SK-N-SH (cell line): ENCODE measurements around the gene OR2Y1. TPM values are rescaled to one million over a fixed set of nuclear protein-coding genes. Genes with fewer than 3 reads are reported as not detected.

Experiments used
- CTCF ChIA-PET: fragments of 300-600, 350-600 bp; formaldehyde crosslinking; extraction: SDS; loops from one replicate; lab custom pipeline; 2021; lab: Yijun Ruan, JAX
- POLR2A ChIA-PET: fragments of 350-600 bp; sonication (Branson Sonifier 250); formaldehyde crosslinking; extraction: SDS; loops from one replicate; lab custom pipeline; 2020; ENCODE audit warnings: antibody characterized with exemption, inconsistent platforms; lab: Yijun Ruan, JAX
- DNase-seq: peaks from one replicate; pipeline ENCODE4 v3.0.0; 2012
- H2AFZ ChIP-seq: fragments of 200-600 bp; sonication (generic); 2 replicates; pipeline ENCODE4 v1.8.1; 2016; ENCODE audit warnings: antibody characterized with exemption, mild to moderate bottlenecking, low read depth
- H3F3A ChIP-seq: fragments of 200-600 bp; sonication (generic); replicated peaks from 2 replicates; pipeline ENCODE3; 2016; ENCODE audit warnings: antibody characterized with exemption, mild to moderate bottlenecking; ENCODE audit not compliant: insufficient read depth
- H3K27ac ChIP-seq, 2 experiments: fragments of 200-500 bp in 1 of 2; fragments of 200-600 bp in 1 of 2; sonication (Bioruptor generic) in 1 of 2; sonication (generic), shearing (Covaris generic) in 1 of 2; 2 replicates each; pipeline versions ENCODE4 v1.5.1 to v1.6.1; 2014 to 2016; ENCODE audit warnings: low read depth in 2 of 2, inconsistent platforms in 1 of 2, low read length in 1 of 2, mild to moderate bottlenecking in 1 of 2, mixed read lengths in 1 of 2
- H3K27me3 ChIP-seq: fragments of 200-600 bp; sonication (generic), shearing (Covaris generic); 2 replicates; pipeline ENCODE4 v1.6.1; 2016; ENCODE audit warnings: mixed run types; ENCODE audit not compliant: insufficient read depth
- H3K36me3 ChIP-seq, 2 experiments: fragments of 200-500 bp in 1 of 2; fragments of 200-600 bp in 1 of 2; sonication (Bioruptor generic) in 1 of 2; sonication (generic) in 1 of 2; replicated peaks in 1 of 2; 2 replicates each; pipeline versions ENCODE3 to v1.5.1; 2014 to 2016; ENCODE audit warnings: low read length in 1 of 2, mild to moderate bottlenecking in 1 of 2; ENCODE audit not compliant: insufficient read depth in 2 of 2, control insufficient read depth in 1 of 2
- H3K4me1 ChIP-seq, 2 experiments: fragments of 200-500 bp in 1 of 2; fragments of 200-600 bp in 1 of 2; sonication (Bioruptor generic) in 1 of 2; sonication (generic), shearing (Covaris generic) in 1 of 2; 2 replicates each; pipeline versions ENCODE4 v1.5.1 to v1.6.1; 2014 to 2016; ENCODE audit warnings: low read depth in 1 of 2, low read length in 1 of 2, mixed run types in 1 of 2; ENCODE audit not compliant: insufficient read depth in 2 of 2, control insufficient read depth in 1 of 2
- H3K4me2 ChIP-seq: fragments of 200-600 bp; sonication (generic), shearing (Covaris generic); 2 replicates; pipeline ENCODE4 v1.6.1; 2017; ENCODE audit warnings: mixed run types
- H3K4me3 ChIP-seq, 2 experiments: fragments of 200-500 bp in 1 of 2; fragments of 200-600 bp in 1 of 2; sonication (Bioruptor generic) in 1 of 2; sonication (generic), shearing (Covaris generic) in 1 of 2; 2 replicates each; pipeline versions ENCODE4 v1.5.1 to v1.8.1; 2014 to 2016; ENCODE audit warnings: low read depth in 2 of 2, inconsistent platforms in 1 of 2, low read length in 1 of 2, mild to moderate bottlenecking in 1 of 2, mixed read lengths in 1 of 2, moderate library complexity in 1 of 2
- H3K79me2 ChIP-seq: fragments of 200-600 bp; sonication (generic); 2 replicates; pipeline ENCODE4 v1.8.1; 2017; ENCODE audit warnings: mild to moderate bottlenecking; ENCODE audit not compliant: insufficient read depth
- H3K9ac ChIP-seq: fragments of 200-600 bp; sonication (generic); 2 replicates; pipeline ENCODE4 v1.6.1; 2017; ENCODE audit warnings: mixed run types
- H3K9me2 ChIP-seq: fragments of 200-600 bp; sonication (generic); 2 replicates; pipeline ENCODE4 v1.6.1; 2017; ENCODE audit warnings: mixed run types
- H3K9me3 ChIP-seq: fragments of 200-600 bp; sonication (generic); 2 replicates; pipeline ENCODE4 v1.6.1; 2017; ENCODE audit warnings: mixed run types, mild to moderate bottlenecking, moderate library complexity
- H4K20me1 ChIP-seq: fragments of 200-600 bp; sonication (generic); 2 replicates; pipeline ENCODE4 v1.6.1; 2017; ENCODE audit warnings: mild to moderate bottlenecking, mixed run types; ENCODE audit not compliant: insufficient read depth
- EP300 ChIP-seq, 2 experiments: IDR thresholded peaks; 2 replicates each; pipeline versions ENCODE4 v1.4.0 to v1.6.1; 2012; ENCODE audit warnings: borderline replicate concordance in 1 of 2, low read depth in 1 of 2, low read length in 1 of 2
- EZH2phosphoT487 ChIP-seq: fragments of 200-600 bp; sonication (generic); IDR thresholded peaks from 2 replicates; pipeline ENCODE4 v1.6.1; 2017; ENCODE audit warnings: low read depth, mixed run types, mild to moderate bottlenecking, antibody characterized with exemption, moderate library complexity, borderline replicate concordance
- FOXM1 ChIP-seq: IDR thresholded peaks from 2 replicates; pipeline ENCODE4 v1.4.0; 2012; ENCODE audit warnings: low read depth, mild to moderate bottlenecking
- MXI1 ChIP-seq: IDR thresholded peaks from 2 replicates; pipeline ENCODE4 v1.6.1; 2012; ENCODE audit warnings: mild to moderate bottlenecking, low read depth, low read length, improper control_type of control experiment
- NFIC ChIP-seq: IDR thresholded peaks from 2 replicates; pipeline ENCODE4 v1.4.0; 2012; ENCODE audit warnings: borderline replicate concordance
- RAD21 ChIP-seq: IDR thresholded peaks from 2 replicates; pipeline ENCODE4 v1.6.1; 2012; ENCODE audit warnings: mild to moderate bottlenecking, low read length
- SMC3 ChIP-seq: IDR thresholded peaks from 2 replicates; pipeline ENCODE4 v1.6.1; 2012; ENCODE audit warnings: low read depth, low read length, improper control_type of control experiment
- TCF12 ChIP-seq: IDR thresholded peaks from 2 replicates; pipeline ENCODE4 v1.4.0; 2012
- WGBS: methylation state at CpG from one replicate; pipeline ENCODE4 v1.1.6; 2017; ENCODE audit warnings: low lambda C conversion rate; 5-methylcytosine and 5-hydroxymethylcytosine counted together
- polyA plus RNA-seq, 3 experiments: library from polyadenylated mRNA; depleted of rRNA; stranded (reverse); fragments of >200 nt; gene quantifications; 2 replicates each; pipeline ENCODE4 v1.2.3, GENCODE V29; 2012
- TF ChIP-seq, protein P1 (sequence below): IDR thresholded peaks from 2 replicates; pipeline ENCODE4 v1.6.1; 2012; ENCODE audit warnings: mild to moderate bottlenecking, low read depth, low read length, moderate library complexity
- TF ChIP-seq, protein P2 (sequence below): IDR thresholded peaks from 2 replicates; pipeline ENCODE4 v1.4.0; 2012; ENCODE audit warnings: low read depth, borderline replicate concordance
- TF ChIP-seq, protein P3 (sequence below): IDR thresholded peaks from 2 replicates; pipeline ENCODE4; 2012

The OR2Y1 gene
- polyA plus RNA-seq, 1 of the 3 experiments (the other 2 are of a cell fraction) = not detected

DNA sequence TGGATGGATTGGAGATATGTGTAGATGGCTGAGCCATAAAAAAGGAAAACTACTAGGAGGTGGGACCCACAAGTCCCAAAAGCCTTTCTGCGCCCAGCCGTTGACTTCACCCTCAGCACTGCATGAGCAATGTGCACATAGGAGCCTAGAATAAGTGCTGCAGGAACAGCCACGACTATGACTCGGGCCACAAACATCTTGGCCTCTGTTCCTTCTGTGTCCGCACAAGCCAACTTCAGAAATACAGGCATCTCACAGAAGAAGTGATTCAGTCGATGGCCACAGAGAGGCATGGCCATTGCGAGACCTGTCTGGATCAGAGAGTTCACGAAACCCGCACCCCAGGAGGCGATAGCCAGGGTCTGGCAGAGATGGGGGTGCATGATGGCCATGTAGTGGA, 587 bp downstream of the OR2Y1 start:
- POLR2A ChIA-PET = no interaction called here
- CTCF ChIA-PET = no interaction called here
- no peak for DNase-seq

DNA sequence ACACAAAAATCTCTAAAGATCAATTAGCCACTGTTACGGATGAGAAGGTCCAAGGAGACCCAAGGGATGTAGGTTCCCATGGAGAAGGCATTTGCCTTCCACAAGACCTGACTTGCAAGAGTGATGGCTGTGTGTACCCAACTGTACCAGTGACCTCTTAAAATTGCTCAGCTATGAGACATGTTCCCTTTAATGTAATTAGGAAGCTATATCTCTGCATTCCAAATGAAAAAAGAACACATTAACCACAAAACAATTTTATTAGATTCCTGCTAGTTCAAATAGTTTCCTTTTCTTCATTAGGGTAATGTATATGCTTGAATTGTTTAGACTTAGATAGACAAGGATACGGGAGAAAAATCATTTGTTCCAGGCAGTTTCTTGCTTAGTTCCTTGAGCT, 3.3 kb downstream of the OR2Y1 start:
- CTCF ChIA-PET = no interaction called here
- no peak overlapping the region for H2AFZ ChIP-seq
- no peaks in the 10 kb centered on the region for H3K9me3 ChIP-seq
- 21% methylated on average over 2 of the region's 2 CpGs for WGBS
- POLR2A ChIA-PET = no interaction called here
- no peak overlapping the region for H3K4me2 ChIP-seq
- no peak overlapping the region for H3K4me3 ChIP-seq
- no peak overlapping the region for H3K27ac ChIP-seq
- H3K27me3 ChIP-seq = no peaks in the 10 kb centered on the region; the same call in 1 of the 2 replicates
- no peaks in the 10 kb centered on the region for H3K36me3 ChIP-seq
- DNase-seq = no peak
- TF ChIP-seq, protein P1, sequence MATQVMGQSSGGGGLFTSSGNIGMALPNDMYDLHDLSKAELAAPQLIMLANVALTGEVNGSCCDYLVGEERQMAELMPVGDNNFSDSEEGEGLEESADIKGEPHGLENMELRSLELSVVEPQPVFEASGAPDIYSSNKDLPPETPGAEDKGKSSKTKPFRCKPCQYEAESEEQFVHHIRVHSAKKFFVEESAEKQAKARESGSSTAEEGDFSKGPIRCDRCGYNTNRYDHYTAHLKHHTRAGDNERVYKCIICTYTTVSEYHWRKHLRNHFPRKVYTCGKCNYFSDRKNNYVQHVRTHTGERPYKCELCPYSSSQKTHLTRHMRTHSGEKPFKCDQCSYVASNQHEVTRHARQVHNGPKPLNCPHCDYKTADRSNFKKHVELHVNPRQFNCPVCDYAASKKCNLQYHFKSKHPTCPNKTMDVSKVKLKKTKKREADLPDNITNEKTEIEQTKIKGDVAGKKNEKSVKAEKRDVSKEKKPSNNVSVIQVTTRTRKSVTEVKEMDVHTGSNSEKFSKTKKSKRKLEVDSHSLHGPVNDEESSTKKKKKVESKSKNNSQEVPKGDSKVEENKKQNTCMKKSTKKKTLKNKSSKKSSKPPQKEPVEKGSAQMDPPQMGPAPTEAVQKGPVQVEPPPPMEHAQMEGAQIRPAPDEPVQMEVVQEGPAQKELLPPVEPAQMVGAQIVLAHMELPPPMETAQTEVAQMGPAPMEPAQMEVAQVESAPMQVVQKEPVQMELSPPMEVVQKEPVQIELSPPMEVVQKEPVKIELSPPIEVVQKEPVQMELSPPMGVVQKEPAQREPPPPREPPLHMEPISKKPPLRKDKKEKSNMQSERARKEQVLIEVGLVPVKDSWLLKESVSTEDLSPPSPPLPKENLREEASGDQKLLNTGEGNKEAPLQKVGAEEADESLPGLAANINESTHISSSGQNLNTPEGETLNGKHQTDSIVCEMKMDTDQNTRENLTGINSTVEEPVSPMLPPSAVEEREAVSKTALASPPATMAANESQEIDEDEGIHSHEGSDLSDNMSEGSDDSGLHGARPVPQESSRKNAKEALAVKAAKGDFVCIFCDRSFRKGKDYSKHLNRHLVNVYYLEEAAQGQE = no peak
- TF ChIP-seq EZH2phosphoT487 (no peak), MXI1 (no peak), FOXM1 (no peak), RAD21 (no peak), SMC3 (no peak), TCF12 (no peak), NFIC (no peak)
- TF ChIP-seq, protein P2, sequence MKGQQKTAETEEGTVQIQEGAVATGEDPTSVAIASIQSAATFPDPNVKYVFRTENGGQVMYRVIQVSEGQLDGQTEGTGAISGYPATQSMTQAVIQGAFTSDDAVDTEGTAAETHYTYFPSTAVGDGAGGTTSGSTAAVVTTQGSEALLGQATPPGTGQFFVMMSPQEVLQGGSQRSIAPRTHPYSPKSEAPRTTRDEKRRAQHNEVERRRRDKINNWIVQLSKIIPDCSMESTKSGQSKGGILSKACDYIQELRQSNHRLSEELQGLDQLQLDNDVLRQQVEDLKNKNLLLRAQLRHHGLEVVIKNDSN = no peak
- no peaks in the 10 kb centered on the region for H3K79me2 ChIP-seq
- H4K20me1 ChIP-seq = no peaks in the 10 kb centered on the region
- no peak overlapping the region for H3K9ac ChIP-seq
- no peaks in the 10 kb centered on the region for H3K4me1 ChIP-seq
- no peaks in the 10 kb centered on the region for H3K9me2 ChIP-seq
- no peaks in the 10 kb centered on the region for H3F3A ChIP-seq

More for the DNA sequence above, 587 bp downstream of the OR2Y1 start:
- H3K4me3 ChIP-seq = no peak overlapping the region
- H3K36me3 ChIP-seq = no peaks in the 10 kb centered on the region
- H4K20me1 ChIP-seq = no peaks in the 10 kb centered on the region
- H3F3A ChIP-seq = no peaks in the 10 kb centered on the region
- H2AFZ ChIP-seq = no peak overlapping the region
- H3K9ac ChIP-seq = no peak overlapping the region
- TF ChIP-seq, protein P3, sequence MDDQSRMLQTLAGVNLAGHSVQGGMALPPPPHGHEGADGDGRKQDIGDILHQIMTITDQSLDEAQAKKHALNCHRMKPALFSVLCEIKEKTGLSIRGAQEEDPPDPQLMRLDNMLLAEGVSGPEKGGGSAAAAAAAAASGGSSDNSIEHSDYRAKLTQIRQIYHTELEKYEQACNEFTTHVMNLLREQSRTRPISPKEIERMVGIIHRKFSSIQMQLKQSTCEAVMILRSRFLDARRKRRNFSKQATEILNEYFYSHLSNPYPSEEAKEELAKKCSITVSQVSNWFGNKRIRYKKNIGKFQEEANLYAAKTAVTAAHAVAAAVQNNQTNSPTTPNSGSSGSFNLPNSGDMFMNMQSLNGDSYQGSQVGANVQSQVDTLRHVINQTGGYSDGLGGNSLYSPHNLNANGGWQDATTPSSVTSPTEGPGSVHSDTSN = no peak
- no peak for TF ChIP-seq EP300 (IDR thresholded peaks at IDR 0.05; ENCODE audit: borderline replicate concordance in 1 of 2, low read depth in 1 of 2, low read length in 1 of 2)
- TF ChIP-seq, all 33 proteins: peak for 0
- no peaks in the 10 kb centered on the region for H3K79me2 ChIP-seq
- peaks cover 19% of the 10 kb centered on the region; the same call in 1 of the 2 replicates for H3K27me3 ChIP-seq
- no peak overlapping the region for H3K27ac ChIP-seq
- no peaks in the 10 kb centered on the region for H3K4me1 ChIP-seq
- no peaks in the 10 kb centered on the region for H3K9me2 ChIP-seq
- H3K4me2 ChIP-seq = no peak overlapping the region
- 19% methylated on average over 8 of the region's 10 CpGs for WGBS
- H3K9me3 ChIP-seq = no peaks in the 10 kb centered on the region
